ENCODE data around the gene NOC3L. TPM values are rescaled to one million over a fixed set of nuclear protein-coding genes. Genes with fewer than 3 reads are reported as not detected.
"Not testable (repeated sequence)": the region's sequence is repeated elsewhere in the genome, so short reads cannot be mapped to it uniquely, and the experiment has no call there.

NOC3L gene
- total RNA-seq, 1 donor from 2014 or later = 25.7 TPM

- no peak for DNase-seq (ENCODE audit: low read depth, low spot score)
These were observed 1.5 kb downstream of the NOC3L start for GRCh38 chr10:94361171-94361794.

GRCh38 chr10:94358480-94358879, 4.3 kb downstream of the NOC3L start:
- no peak for DNase-seq (ENCODE audit: low read depth, low spot score)

DNA sequence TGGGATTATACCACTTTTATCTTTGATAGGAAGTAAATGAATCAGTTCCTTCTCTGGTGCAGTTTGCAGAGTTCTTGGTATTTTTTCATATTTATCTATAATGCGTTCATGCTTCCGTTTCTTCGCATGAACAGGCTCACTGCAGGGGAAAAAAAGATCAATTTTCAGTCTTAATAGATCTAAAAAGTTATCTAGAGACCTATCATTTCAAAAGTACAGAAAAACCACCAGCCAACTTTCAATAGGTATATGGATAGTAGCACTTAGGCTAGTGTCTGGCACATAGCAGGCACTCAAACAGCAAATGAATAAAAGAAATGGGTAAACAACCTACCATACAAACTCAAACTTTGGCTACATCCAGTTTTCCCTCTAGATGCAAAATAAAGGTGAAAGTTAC, 5.5 kb downstream of the NOC3L start:
- DNase-seq (ENCODE audit: low read depth, low spot score) = no peak

DNA sequence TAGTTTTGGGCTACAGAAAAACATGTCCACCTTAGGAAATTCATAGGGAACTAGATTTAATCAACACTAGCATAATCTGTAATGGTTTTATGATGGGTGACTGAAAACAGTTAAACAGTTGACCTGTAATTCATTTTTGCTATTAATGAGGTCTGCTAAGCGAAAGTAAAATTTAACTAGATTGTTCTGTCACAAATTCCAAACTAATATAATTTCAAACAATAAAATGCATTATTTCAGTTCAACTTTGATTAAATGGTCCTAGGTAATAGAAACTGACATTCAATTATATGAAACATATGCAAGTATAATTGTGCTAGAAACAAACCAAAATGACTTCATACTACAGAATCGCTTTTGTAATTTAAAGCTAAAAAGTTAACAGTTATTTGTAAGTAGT, 6.9 kb downstream of the NOC3L start:
- DNase-seq (ENCODE audit: low read depth, low spot score) = no peak

DNA sequence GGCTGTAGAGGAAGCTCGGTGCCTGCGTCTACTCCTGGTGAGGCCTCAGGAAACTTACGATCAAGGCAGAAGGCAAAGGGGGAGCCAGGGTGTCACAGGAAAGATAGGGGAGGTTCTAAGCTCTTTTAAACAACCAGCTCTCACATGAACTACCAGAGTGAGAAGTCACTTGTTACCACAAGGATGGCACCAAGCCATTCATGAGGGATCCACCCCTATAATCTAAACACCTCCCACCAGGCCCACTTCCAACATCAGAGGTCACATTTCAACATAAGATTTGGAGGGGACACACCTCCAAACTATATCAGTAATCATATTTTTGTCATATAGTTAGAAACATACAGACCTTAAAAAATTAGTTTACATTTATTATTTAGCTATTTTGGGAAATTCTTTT, 9.4 kb downstream of the NOC3L start:
- DNase-seq (ENCODE audit: low read depth, low spot score) = no peak

GRCh38 chr10:94351089-94351488, 11.7 kb downstream of the NOC3L start:
- no peak for DNase-seq (ENCODE audit: low read depth, low spot score)

DNA sequence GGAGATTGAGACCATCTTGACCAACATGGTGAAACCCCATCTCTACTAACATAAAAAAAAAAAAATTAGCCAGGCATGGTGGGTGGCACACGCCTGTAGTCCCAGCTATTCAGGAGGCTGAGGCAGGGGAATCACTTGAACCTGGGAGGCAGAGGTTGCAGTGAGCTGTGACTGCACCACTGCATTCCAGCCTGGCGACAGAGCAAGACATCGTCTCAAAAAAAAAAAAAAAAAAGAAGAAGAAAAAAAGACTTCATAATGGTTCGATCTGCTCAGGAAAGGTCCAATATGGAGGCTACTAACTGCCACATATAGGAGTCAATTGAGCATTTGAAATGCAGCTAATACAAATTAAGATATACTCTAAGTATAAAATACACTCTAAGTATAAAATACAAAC, 12.2 kb downstream of the NOC3L start:
- not testable (repeated sequence) for DNase-seq (ENCODE audit: low read depth, low spot score)

- no peak for DNase-seq (ENCODE audit: low read depth, low spot score)
These were observed 13.4 kb downstream of the NOC3L start for GRCh38 chr10:94349327-94349726.

GRCh38 chr10:94344522-94345122, 18.1 kb downstream of the NOC3L start:
- no peak for DNase-seq (ENCODE audit: low read depth, low spot score)

DNA sequence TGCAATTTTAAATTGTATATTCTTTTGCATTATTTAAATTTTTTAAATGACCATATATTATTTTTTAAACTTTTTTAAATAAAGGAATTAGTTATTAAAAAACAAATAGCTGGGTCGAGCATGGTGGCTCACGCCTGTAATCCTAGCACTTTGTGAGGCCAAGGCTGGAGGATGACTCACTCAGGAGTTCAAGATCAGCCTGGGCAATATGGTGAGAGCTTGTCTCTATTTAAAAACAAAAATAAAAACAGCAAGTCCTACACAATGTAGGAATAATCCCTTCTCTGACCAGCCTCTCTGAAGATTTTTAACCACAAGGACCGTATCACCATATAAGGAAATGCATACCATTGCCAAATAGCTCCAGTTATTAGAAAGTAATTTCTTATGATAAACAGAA, 19.6 kb downstream of the NOC3L start:
- DNase-seq (ENCODE audit: low read depth, low spot score) = no peak

DNA sequence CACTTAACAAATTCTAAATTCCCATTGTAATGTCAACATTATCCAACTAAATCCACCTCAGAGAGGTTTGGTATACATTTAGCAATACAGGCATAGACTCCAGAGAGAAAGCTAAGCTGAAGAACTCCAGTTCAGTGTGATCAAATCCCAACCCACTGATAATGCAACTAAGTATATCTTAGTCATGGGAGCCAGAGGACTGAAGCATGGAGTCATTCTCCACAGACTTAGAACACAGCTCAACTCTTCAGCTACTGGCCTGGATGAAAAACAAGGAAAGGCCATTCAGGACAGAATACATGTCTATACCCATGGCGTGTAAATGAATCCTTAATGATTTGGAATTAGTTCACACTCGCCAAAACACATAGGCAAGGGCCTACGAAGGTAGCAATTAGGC, 27.9 kb downstream of the NOC3L start:
- no peak for DNase-seq (ENCODE audit: low read depth, low spot score)

GRCh38 chr10:94333051-94333450, 29.7 kb downstream of the NOC3L start:
- no peak for DNase-seq (ENCODE audit: low read depth, low spot score)

GRCh38 chr10:94328613-94329012, 34.1 kb downstream of the NOC3L start:
- DNase-seq (ENCODE audit: low read depth, low spot score) = no peak

DNA sequence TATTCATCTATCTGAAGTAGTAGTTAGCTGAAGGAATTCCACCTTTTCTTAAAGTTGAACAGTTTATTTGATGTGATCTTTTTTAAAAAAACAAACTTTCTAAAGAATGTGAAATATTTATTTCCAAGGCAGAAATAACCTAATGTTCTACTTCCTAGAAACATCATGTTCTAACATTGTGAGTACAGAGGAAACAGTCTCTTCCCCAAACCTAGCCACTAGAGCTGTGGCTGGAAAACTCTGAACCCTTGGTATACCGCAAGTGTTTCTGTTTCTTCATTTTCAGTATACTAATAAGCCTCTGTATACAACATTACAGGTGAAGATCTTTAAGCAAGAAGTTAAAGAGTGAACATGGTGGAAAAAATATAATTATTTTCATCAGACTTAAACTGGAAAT, 35.1 kb downstream of the NOC3L start:
- DNase-seq (ENCODE audit: low read depth, low spot score) = no peak

GRCh38 chr10:94324609-94325233, 38.0 kb downstream of the NOC3L start:
- DNase-seq (ENCODE audit: low read depth, low spot score) = no peak

DNA sequence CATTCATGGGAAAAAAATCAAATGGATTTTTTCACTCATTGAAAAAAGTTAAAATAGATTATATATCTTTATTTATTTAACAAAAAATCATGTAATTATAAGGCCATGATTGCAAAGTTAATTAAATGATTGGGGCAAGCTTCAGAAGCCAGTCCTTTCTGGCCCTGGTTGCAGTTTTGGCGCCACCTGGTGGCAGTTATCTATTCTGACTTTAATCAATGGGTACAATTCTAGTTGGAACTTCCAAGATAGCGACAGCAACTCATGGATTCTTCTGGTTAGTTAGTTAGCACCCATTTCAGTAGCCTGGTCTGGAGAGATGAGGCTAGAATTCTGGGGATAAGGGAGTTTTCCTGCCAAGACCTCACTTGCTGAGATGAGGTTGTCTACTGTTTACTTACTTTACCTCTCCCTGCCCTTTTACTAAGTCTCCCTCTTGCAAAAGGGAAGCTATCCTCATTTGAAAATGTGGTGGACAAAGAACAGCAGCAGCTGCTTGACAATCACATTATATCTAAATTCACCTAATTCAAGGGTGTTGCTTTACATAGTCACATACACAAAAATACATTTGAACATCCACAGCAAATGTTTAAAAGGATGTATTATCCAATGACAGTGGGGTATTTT, 42.3 kb downstream of the NOC3L start:
- peak; percentile 11 for DNase-seq (ENCODE audit: low read depth, low spot score)

GRCh38 chr10:94316560-94316959, 46.2 kb downstream of the NOC3L start:
- DNase-seq (ENCODE audit: low read depth, low spot score) = no peak

DNA sequence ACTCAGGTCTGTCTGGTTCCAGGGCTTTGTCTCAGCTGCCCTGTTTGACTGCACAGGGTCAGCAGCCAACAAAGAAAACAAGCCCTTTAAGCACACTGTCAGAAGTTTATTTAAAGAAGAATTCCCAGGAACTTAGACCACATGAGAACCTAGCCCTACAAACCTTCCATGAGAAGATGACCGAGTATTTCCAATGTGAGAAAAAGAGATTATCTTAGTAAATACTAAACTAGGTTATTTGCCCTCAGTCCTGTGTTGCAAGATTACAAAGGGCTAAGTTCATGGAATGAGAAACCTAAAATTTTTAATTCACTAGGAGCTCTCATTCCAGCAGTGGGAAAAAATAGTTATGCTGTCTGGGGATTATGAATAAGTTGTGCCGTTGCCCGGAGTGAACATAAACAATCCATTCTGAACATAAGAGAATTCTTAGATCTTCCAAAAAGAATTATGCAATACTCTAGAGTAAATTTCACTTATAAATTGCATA, 46.7 kb downstream of the NOC3L start:
- no peak for DNase-seq (ENCODE audit: low read depth, low spot score)

DNA sequence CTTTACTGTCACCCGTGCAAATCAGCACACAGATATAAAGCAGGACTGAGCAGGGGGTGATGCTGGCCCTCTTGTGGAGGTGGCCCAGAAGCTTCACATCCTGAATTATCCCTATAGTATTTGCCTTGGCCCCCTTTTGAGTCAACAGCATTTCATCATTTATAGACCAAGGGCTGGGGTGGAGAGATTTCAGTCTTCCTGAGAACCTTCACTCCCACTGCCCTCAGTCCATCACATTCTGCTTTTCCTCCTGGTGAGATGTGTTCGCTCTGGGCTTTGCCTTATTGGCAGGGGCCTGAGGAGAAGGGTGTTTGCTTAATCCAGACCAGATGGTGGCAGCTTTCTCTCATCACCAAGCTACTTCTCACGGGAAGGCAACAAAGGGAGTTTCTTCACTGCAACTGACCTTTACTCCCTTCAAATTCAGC, 47.7 kb downstream of the NOC3L start:
- DNase-seq (ENCODE audit: low read depth, low spot score) = no peak

DNA sequence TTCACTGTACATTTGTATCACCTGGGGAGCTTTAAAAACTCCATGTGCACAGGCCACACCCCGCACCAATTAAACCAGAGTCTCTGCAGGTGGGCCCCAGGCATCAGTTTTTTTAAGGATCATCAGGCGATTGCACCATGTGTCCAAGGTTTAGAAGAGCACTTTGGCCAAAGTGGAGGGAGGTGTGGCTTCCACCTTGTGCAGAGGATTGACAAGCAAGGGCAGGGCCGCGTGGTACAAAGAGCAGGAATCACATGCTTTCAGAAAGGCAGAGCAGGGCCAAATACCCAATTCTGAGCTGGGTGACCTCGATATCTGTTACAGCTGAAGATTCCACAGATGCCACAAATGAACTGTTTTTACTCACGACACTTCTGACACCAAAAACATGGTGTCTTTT, 52.4 kb downstream of the NOC3L start:
- DNase-seq (ENCODE audit: low read depth, low spot score) = no peak

DNA sequence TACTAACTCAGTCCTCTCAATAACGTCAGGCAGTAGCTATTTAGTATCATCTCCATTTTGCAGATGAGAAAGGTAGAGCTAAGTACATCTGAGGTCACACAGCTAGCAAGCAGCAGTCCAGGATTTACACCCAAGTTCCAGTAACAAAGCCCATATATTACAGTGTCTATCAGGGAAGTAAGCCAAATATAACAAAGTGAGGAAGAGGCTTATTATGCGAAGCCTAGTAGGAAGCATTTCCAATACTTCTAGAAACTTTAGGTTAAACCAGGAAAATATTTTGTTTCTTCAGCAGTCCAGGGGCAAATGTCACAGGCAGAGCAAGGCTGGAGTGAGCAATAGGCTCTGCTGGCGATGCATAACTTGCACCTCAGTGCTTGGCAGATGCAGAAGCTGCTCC, 53.9 kb downstream of the NOC3L start:
- peak; percentile 27 for DNase-seq (ENCODE audit: low read depth, low spot score)

DNA sequence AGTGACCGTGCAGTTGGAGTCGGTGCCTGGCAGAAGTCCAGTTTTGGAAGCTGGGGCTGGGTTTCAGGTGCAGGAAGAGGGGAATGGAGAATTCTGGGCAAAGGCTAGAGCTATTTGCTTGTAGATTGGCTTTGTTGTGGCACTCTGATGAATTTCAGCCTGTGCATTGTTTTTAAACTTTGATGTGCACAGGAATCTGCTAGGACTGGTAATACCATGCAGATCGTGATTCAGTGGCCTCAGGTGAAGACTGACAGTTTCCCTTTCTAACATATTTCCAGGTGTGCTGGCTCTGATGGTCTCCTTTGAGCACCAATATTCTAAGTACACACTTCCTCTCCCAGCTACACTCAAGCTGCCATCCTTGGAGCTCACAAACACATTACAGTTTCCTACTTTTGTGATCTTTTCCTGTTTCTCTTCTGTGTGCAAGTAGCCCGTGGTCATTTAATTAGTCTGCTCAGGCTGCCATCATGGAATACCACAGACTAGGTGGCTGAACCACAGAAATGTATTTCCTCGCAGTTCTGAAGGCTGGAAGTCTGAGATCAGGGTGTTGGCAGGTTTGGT, 55.6 kb downstream of the NOC3L start:
- DNase-seq (ENCODE audit: low read depth, low spot score) = no peak
